GM12878 (cell line): ENCODE measurements around the gene COL5A1. TPM values are rescaled to one million over a fixed set of nuclear protein-coding genes. Genes with fewer than 3 reads are reported as not detected.

Experiments used
- ATAC-seq: fragments of 200-7000 bp; cut with Tn5 transposase; 3 replicates; pipeline ENCODE4 v1.9.1; 2020; ENCODE audit warnings: mild to moderate bottlenecking, moderate library complexity
- BruUV-seq: library from RNA; stranded (reverse); fragments of 400-500 nt; replicated peaks from 2 replicates; lab custom pipeline; 2021; lab: Mats Ljungman, UMichigan
- CTCF ChIA-PET: fragments of 300-600 bp; sonication (Branson Sonifier 250); formaldehyde crosslinking; extraction: SDS; loops from one replicate; lab custom pipeline; 2021; ENCODE audit warnings: inconsistent platforms; lab: Yijun Ruan, JAX
- POLR2A ChIA-PET: fragments of 350-600 bp; formaldehyde crosslinking; extraction: SDS; loops from one replicate; lab custom pipeline; 2021; ENCODE audit warnings: inconsistent platforms; lab: Charles Lee
- RAD21 ChIA-PET: fragments of 300-600 bp; sonication (Branson Sonifier 250); formaldehyde crosslinking; loops from one replicate; lab custom pipeline; 2023; ENCODE audit warnings: antibody characterized with exemption; ENCODE audit not compliant: unreplicated experiment; lab: Charles Lee
- SMC1A ChIA-PET: fragments of 300-600 bp; sonication (Branson Sonifier 250); formaldehyde crosslinking; loops from one replicate; lab custom pipeline; 2023; ENCODE audit not compliant: unreplicated experiment, uncharacterized antibody; lab: Charles Lee
- DNase-seq: peaks from one replicate; pipeline ENCODE4 v3.0.0-alpha.2; 2011; ENCODE audit warnings: low read depth, low spot score
- FAIRE-seq: peaks from 3 replicates; lab custom pipeline; 2011; peaks lifted over from hg19 to GRCh38; lab: Jason Lieb, UNC
- H2AFZ ChIP-seq: 2 replicates; pipeline ENCODE4 v1.6.0; 2011; ENCODE audit warnings: low read depth, low read length, control low read depth; ENCODE audit not compliant: control insufficient read depth
- H3K27ac ChIP-seq: 2 replicates; pipeline ENCODE4 v1.5.1; 2011; ENCODE audit warnings: control low read depth; ENCODE audit not compliant: control insufficient read depth, insufficient read depth
- H3K27me3 ChIP-seq, 2 experiments: replicated peaks in 1 of 2; 2 replicates each; pipeline versions ENCODE4 v1.6.0 to v1.6.1; 2011; ENCODE audit warnings: low read length in 1 of 2; ENCODE audit not compliant: control insufficient read depth in 2 of 2, insufficient read depth in 2 of 2
- H3K36me3 ChIP-seq, 2 experiments: 2 replicates each; pipeline ENCODE4 v1.5.1; 2011; ENCODE audit warnings: low read length in 1 of 2; ENCODE audit not compliant: control insufficient read depth in 2 of 2, insufficient read depth in 2 of 2
- H3K4me1 ChIP-seq: 2 replicates; pipeline ENCODE4 v1.6.1; 2011; ENCODE audit warnings: mild to moderate bottlenecking, low read length, moderate library complexity, mixed read lengths; ENCODE audit not compliant: control insufficient read depth, insufficient read depth
- H3K4me2 ChIP-seq: 2 replicates; pipeline ENCODE4 v1.6.0; 2011; ENCODE audit warnings: control low read depth; ENCODE audit not compliant: control insufficient read depth, insufficient read depth
- H3K4me3 ChIP-seq: fragments of 200-600 bp; sonication (generic); 2 replicates; pipeline ENCODE4 v1.5.1; 2016
- H3K79me2 ChIP-seq: 2 replicates; pipeline ENCODE4 v1.6.0; 2011; ENCODE audit warnings: low read length; ENCODE audit not compliant: control insufficient read depth, insufficient read depth
- H3K9ac ChIP-seq: 2 replicates; pipeline ENCODE4 v1.8.0; 2011; ENCODE audit warnings: low read length, control low read depth, mixed read lengths; ENCODE audit not compliant: control insufficient read depth, insufficient read depth
- H3K9me3 ChIP-seq: replicated peaks from 3 replicates; pipeline ENCODE4 v1.5.1; 2011; ENCODE audit warnings: mild to moderate bottlenecking, low read length; ENCODE audit not compliant: control insufficient read depth, insufficient read depth
- H4K20me1 ChIP-seq: 2 replicates; pipeline ENCODE4 v1.6.0; 2011; ENCODE audit not compliant: control insufficient read depth, insufficient read depth
- E2F4 ChIP-seq: IDR thresholded peaks from 2 replicates; pipeline ENCODE4 v1.6.1; 2012; ENCODE audit warnings: low read depth, low read length, improper control_type of control experiment
- ESRRA ChIP-seq: IDR thresholded peaks from 2 replicates; pipeline ENCODE4 v1.6.1; 2012; ENCODE audit warnings: mild to moderate bottlenecking, low read length, improper control_type of control experiment
- FOXK2 ChIP-seq: fragments of 450-650 bp; IDR thresholded peaks from 2 replicates; pipeline ENCODE4 v1.6.1; 2017; ENCODE audit warnings: mild to moderate bottlenecking, moderate library complexity
- KDM1A ChIP-seq: fragments of 200-600 bp; sonication (generic); IDR thresholded peaks from 2 replicates; pipeline ENCODE4 v1.6.1; 2016; ENCODE audit warnings: borderline replicate concordance
- MXI1 ChIP-seq: fragments of 150-350 bp; IDR thresholded peaks from 2 replicates; pipeline ENCODE4 v1.6.1; 2011; ENCODE audit warnings: low read depth, mild to moderate bottlenecking, inconsistent platforms, low read length, improper control_type of control experiment
- NFXL1 ChIP-seq: fragments of 450-650 bp; IDR thresholded peaks from 2 replicates; pipeline ENCODE4 v1.6.1; 2017; ENCODE audit warnings: antibody characterized with exemption, mild to moderate bottlenecking, borderline replicate concordance
- NR2C1 ChIP-seq: fragments of 450-650 bp; IDR thresholded peaks from 2 replicates; pipeline ENCODE4 v1.6.1; 2017; ENCODE audit warnings: antibody characterized with exemption, mild to moderate bottlenecking, moderate library complexity
- PAX5 ChIP-seq: IDR thresholded peaks from 2 replicates; pipeline ENCODE4 v1.6.1; 2011; ENCODE audit warnings: low read depth, low read length, borderline replicate concordance
- POU2F2 ChIP-seq: IDR thresholded peaks from 3 replicates; pipeline ENCODE4 v1.6.1; 2011; ENCODE audit warnings: low read depth, mild to moderate bottlenecking, low read length, borderline replicate concordance
- RB1 ChIP-seq: fragments of 450-650 bp; formaldehyde crosslinking; IDR thresholded peaks from 2 replicates; pipeline ENCODE4 v1.6.1; 2017; ENCODE audit warnings: mild to moderate bottlenecking, borderline replicate concordance
- RELA ChIP-seq: fragments of 450-650 bp; IDR thresholded peaks from 2 replicates; pipeline ENCODE4 v1.8.0; 2014; ENCODE audit warnings: borderline replicate concordance; ENCODE audit not compliant: partially characterized antibody
- REST ChIP-seq: IDR thresholded peaks from 2 replicates; pipeline ENCODE4 v1.6.1; 2012; ENCODE audit warnings: mild to moderate bottlenecking, low read depth, low read length
- SIX5 ChIP-seq: IDR thresholded peaks from 2 replicates; pipeline ENCODE4 v1.6.1; 2011; ENCODE audit warnings: mild to moderate bottlenecking, low read depth, low read length, moderate library complexity; ENCODE audit not compliant: severe bottlenecking
- TCF7 ChIP-seq: IDR thresholded peaks from 2 replicates; pipeline ENCODE4 v1.6.1; 2014; ENCODE audit warnings: antibody characterized with exemption, borderline replicate concordance
- YY1 ChIP-seq: IDR thresholded peaks from 2 replicates; pipeline ENCODE4 v1.6.1; 2011; ENCODE audit warnings: low read depth, mild to moderate bottlenecking, low read length
- ZNF592 ChIP-seq: fragments of 450-650 bp; IDR thresholded peaks from 2 replicates; pipeline ENCODE4 v1.6.1; 2017; ENCODE audit warnings: mild to moderate bottlenecking, moderate library complexity
- WGBS: methylation state at CpG from one replicate; pipeline ENCODE4 v1.1.6; 2016; ENCODE audit warnings: low lambda C conversion rate; ENCODE audit not compliant: insufficient replicate concordance, insufficient coverage; ENCODE audit errors: missing lambda C conversion rate; 5-methylcytosine and 5-hydroxymethylcytosine counted together
- in situ Hi-C: fragments of 300-500 bp; cut with MboI; formaldehyde crosslinking; loops from 9 replicates; pipeline ENCODE4 v1.14.3; 2018; ENCODE audit warnings: mixed read lengths
- intact Hi-C: fragments of 100-400 bp; cut with micrococcal nuclease; formaldehyde crosslinking; loops from one replicate; pipeline ENCODE4 v1.14.2; 2022; ENCODE audit not compliant: unreplicated experiment
- polyA plus RNA-seq, 11 experiments: library from polyadenylated mRNA; depleted of rRNA in 4 of 11; unstranded in 6 of 11; stranded (reverse) in 5 of 11; fragments of >200 nt; fragmentation: Nextera tagmentation in 4 of 11; fragmentation: Illumina TruSeq in 1 of 11; extraction: Ambion mirVana in 4 of 11; extraction: Trizol in 1 of 11; gene quantifications; 1 replicate in 1 of 11; 2 replicates in 10 of 11; pipeline versions ENCODE4 v1.2.1 to v1.2.3, GENCODE V29; 2011 to 2016; ENCODE audit warnings: inconsistent platforms in 2 of 11, missing spikeins in 2 of 11, low read depth in 1 of 11
- total RNA-seq, 4 experiments: library from RNA; depleted of rRNA in 3 of 4; stranded (reverse); fragments of >200 nt in 3 of 4; fragmentation: Illumina TruSeq in 1 of 4; extraction: Trizol in 1 of 4; gene quantifications; 2 replicates each; pipeline versions ENCODE4 v1.2.1 to v1.2.3, GENCODE V29; 2013 to 2021

COL5A1 gene
- total and polyA plus RNA-seq, 10 of the 15 experiments (the other 5 are each of a cell fraction or from before 2014, with no cell fraction given) = under 0.01 to 0.15 (median 0.13) TPM; not detected in 4

DNA sequence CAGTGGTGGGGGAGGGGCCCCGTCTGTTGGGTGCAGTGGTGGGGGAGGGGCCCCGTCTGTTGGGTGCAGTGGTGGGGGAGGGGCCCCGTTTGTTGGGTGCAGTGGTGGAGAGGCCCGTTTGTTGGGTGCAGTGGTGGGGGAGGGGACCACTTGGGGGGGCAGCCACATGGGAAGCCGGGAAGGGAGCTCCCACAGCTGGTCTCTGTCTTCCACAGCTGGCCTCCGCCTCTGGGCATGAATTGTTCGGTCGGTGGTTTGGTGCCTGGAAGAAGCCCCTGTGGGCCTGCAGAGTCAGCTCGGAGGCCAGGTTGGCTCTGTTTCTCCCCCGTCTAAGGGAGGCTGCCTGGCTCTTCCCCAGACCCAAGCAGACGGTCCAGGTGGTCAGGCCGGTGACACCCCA is 69.3 kb downstream of the COL5A1 start (continued):
- TF ChIP-seq ZNF592 (no peak), SIX5 (no peak)
- TF ChIP-seq, all 136 proteins: peak for 0

DNA sequence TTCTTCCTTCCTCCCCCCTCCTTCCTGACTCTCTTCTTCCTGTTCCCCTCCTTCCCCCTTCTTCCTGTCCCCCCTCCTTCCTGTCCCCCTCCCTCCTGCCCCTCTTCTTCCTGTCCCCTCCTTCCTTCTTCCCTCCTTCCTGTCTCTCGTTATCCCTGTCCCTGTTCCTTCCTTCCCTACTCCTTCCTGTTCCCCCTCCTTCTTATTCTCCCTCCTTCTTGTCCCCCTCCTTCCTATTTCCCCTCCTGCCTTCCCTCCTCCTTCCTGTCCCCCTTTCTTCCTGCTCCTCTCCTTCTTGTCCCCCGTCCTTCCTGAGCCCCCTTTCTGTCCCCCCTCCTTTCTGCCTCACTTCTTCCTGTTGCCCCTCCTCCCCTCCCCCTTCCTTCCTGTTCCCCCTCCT is 70.6 kb downstream of the COL5A1 start:
- no CpG with 5 or more reads among the region's 2 CpGs for WGBS
- CTCF ChIA-PET = no interaction called here
- Histone ChIP-seq H3K4me2 (no peak overlapping the region), H3K9ac (no peak overlapping the region), H3K27me3 (no peaks in the 10 kb centered on the region), H3K27ac (no peak overlapping the region), H3K4me3 (no peak overlapping the region), H4K20me1 (no peaks in the 10 kb centered on the region), H3K79me2 (no peaks in the 10 kb centered on the region), H3K4me1 (no peaks in the 10 kb centered on the region), H3K9me3 (no peaks in the 10 kb centered on the region; the same call in 2 of the 3 replicates), H2AFZ (no peak overlapping the region), H3K36me3 (no peaks in the 10 kb centered on the region)
- in situ Hi-C loops = no loop called here
- POLR2A ChIA-PET = no interaction called here
- FAIRE-seq (no peak), ATAC-seq (no peak), DNase-seq (no peak)
- BruUV-seq = no TSS peak
- SMC1A ChIA-PET = no interaction called here
- intact Hi-C loops = no loop called here
- RAD21 ChIA-PET = no interaction called here
- TF ChIP-seq TCF7 (no peak), NFXL1 (no peak), RB1 (no peak), MXI1 (no peak), ESRRA (no peak), E2F4 (no peak), REST (no peak), FOXK2 (no peak), PAX5 (no peak), YY1 (no peak), KDM1A (no peak), POU2F2 (no peak), NR2C1 (no peak), RELA (no peak)
